Gastrocnemius medialis (tissue), 4 donors: ENCODE measurements around the gene GSTM4. TPM values are rescaled to one million over a fixed set of nuclear protein-coding genes. Genes with fewer than 3 reads are reported as not detected.
A peak's percentile ranks its signal among the peaks of the same experiment; 100 is the strongest.

Experiments used
- ATAC-seq, 2 donors: fragments of 150-250 bp; one replicate each; pipeline ENCODE4 v1.9.1; 2016
- DNase-seq, 2 donors: peaks; one replicate each; pipeline ENCODE4 v3.0.0-alpha.2; 2019
- H3K27ac ChIP-seq, 4 donors: fragments of 200-600 bp; sonication (generic); 1 replicate in 1 of 4; 2 replicates in 3 of 4; pipeline ENCODE4 v1.5.1; 2016 to 2018; ENCODE audit warnings: mild to moderate bottlenecking in 2 of 4, moderate library complexity in 1 of 4
- H3K27me3 ChIP-seq, 3 donors: fragments of 200-600 bp; sonication (generic) in 2 of 3; 1 replicate in 1 of 3; 2 replicates in 2 of 3; pipeline versions ENCODE4 v1.5.1 to v1.6.0; 2016 to 2019; ENCODE audit warnings: mild to moderate bottlenecking in 1 of 3, moderate library complexity in 1 of 3
- H3K36me3 ChIP-seq, 2 donors: fragments of 200-600 bp; sonication (generic) in 1 of 2; one replicate each; pipeline ENCODE4 v1.5.1; 2017 to 2018
- H3K4me1 ChIP-seq, 2 donors: fragments of 200-600 bp; sonication (generic) in 1 of 2; one replicate each; pipeline ENCODE4 v1.5.1; 2016 to 2017; ENCODE audit warnings: mild to moderate bottlenecking in 2 of 2
- H3K4me3 ChIP-seq, 4 donors: fragments of 200-600 bp; sonication (generic) in 3 of 4; 1 replicate in 1 of 4; 2 replicates in 3 of 4; pipeline ENCODE4 v1.5.1; 2016 to 2019; ENCODE audit warnings: mild to moderate bottlenecking in 2 of 4
- H3K9me3 ChIP-seq, 3 donors: fragments of 200-600 bp; sonication (generic) in 2 of 3; 1 replicate in 1 of 3; 2 replicates in 2 of 3; pipeline ENCODE4 v1.5.1; 2016 to 2019
- POLR2A ChIP-seq, 2 donors: fragments of 450-650 bp; IDR thresholded peaks; one replicate each; pipeline ENCODE4 v1.6.1; 2017; ENCODE audit warnings: antibody characterized with exemption in 2 of 2, mild to moderate bottlenecking in 2 of 2, moderate library complexity in 2 of 2
- in situ Hi-C, 4 donors: fragments of 200-750 bp; cut with MboI; loops; one replicate each; pipeline versions ENCODE4 v1.15.0 to v1.8.0; 2017; ENCODE audit warnings: low sequenced_read_pairs in 4 of 4
- intact Hi-C: fragments of 100-400 bp; cut with DNase I; formaldehyde crosslinking; loops from one replicate; pipeline ENCODE4 v1.15.1; 2023; ENCODE audit warnings: low total_unique reads
- total RNA-seq, 4 donors: library from RNA; depleted of rRNA; stranded (reverse); fragments of >200 nt; gene quantifications; one replicate each; pipeline versions ENCODE4 v1.1.0 to v1.2.3, GENCODE V29; 2016
- TF ChIP-seq, protein P1 (sequence below), 5 experiments: fragments of 450-650 bp in 3 of 5; fragments of 200-600 bp in 2 of 5; sonication (generic) in 2 of 5; IDR thresholded peaks in 4 of 5; conservative IDR thresholded peaks in 1 of 5; 1 replicate in 4 of 5; 2 replicates in 1 of 5; pipeline ENCODE4 v1.5.1; 2016 to 2019; ENCODE audit warnings: antibody characterized with exemption in 5 of 5, mild to moderate bottlenecking in 3 of 5, moderate library complexity in 3 of 5

GSTM4 gene
- total RNA-seq, 4 donors from 2014 or later = 18.1 to 28.9 (median 25.0) TPM

DNA sequence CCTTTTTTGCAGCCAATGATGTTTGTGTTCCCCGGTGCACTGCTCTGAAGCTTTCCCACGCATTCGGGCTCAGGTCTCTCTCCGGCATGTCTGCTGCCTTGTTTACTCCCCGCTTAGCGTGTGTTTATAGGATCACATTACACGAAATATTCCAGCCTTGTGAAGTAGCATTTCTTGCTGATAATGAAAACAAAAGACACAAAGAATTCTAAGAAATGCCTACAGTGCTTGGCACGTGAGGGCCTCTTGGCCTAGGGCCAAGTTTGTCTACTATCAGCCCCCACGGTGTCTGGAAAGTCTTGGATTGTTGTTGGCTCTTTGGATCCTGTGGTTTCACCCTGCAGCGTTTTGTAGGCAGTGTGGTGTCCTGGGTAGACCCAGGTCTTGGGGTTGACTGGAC is 11.2 kb upstream of the GSTM4 start:
- no peak overlapping the region for H3K4me3 ChIP-seq
- in situ Hi-C loops = loop anchor here (5.0 to 10.0 kb wide), 3 partner anchors 128 to 343 kb away; partner anchors contain the start of gene AHCYL1 (in 1 of the 4)
- no peaks in the 10 kb centered on the region for H3K9me3 ChIP-seq
- DNase-seq (no peak), ATAC-seq (no peak)
- no peak overlapping the region for H3K27ac ChIP-seq
- H3K36me3 ChIP-seq = no peaks in the 10 kb centered on the region
- no peaks in the 10 kb centered on the region for H3K27me3 ChIP-seq
- intact Hi-C loops = loop anchor here (5.0 kb wide), 2 partner anchors 58 to 97 kb away; partner anchors contain the start of gene GNAI3
- peaks cover 0 to 6% of the 10 kb centered on the region in 2 donors for H3K4me1 ChIP-seq
- TF ChIP-seq, protein P1, sequence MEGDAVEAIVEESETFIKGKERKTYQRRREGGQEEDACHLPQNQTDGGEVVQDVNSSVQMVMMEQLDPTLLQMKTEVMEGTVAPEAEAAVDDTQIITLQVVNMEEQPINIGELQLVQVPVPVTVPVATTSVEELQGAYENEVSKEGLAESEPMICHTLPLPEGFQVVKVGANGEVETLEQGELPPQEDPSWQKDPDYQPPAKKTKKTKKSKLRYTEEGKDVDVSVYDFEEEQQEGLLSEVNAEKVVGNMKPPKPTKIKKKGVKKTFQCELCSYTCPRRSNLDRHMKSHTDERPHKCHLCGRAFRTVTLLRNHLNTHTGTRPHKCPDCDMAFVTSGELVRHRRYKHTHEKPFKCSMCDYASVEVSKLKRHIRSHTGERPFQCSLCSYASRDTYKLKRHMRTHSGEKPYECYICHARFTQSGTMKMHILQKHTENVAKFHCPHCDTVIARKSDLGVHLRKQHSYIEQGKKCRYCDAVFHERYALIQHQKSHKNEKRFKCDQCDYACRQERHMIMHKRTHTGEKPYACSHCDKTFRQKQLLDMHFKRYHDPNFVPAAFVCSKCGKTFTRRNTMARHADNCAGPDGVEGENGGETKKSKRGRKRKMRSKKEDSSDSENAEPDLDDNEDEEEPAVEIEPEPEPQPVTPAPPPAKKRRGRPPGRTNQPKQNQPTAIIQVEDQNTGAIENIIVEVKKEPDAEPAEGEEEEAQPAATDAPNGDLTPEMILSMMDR (IDR thresholded peaks at IDR 0.05 in 4 of 5, conservative IDR thresholded peaks at IDR 0.05 in 1 of 5) = no peak
- TF ChIP-seq POLR2A (IDR thresholded peaks at IDR 0.05) = no peak

DNA sequence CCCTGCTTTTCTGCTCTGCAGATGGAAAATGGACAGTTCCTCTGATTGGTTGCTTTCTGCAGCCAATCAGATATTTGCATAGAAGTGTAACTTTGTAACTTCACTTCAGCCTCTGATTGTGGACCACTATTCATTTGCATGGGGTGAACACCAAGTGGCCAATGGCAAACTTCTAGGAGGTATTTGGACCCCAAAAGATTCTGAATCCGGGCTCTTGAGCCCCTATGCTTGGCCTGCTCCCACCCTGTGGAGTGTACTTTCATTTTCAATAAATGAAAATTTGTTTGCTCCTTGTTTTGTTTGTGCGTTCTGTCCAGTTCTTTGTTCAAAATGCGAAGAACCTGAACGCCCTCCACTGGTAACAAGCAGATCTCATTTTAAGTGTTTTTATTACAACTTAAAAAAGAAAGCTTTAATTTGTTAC is 6.4 kb upstream of the GSTM4 start:
- DNase-seq (no peak), ATAC-seq (no peak)
- Histone ChIP-seq H3K36me3 (no peaks in the 10 kb centered on the region), H3K27me3 (no peaks in the 10 kb centered on the region), H3K27ac (no peak overlapping the region), H3K9me3 (no peaks in the 10 kb centered on the region), H3K4me1 (peaks cover 0 to under 1% of the 10 kb centered on the region in 2 donors), H3K4me3 (peak overlapping the region in 2 of 4 donors; percentile 26 to 28)
- in situ Hi-C loops = loop anchor here in 1 of 4 donors (10.0 kb wide), 1 partner anchor 335 kb away; the partner anchor contains the start of gene AHCYL1
- TF ChIP-seq, protein P1 (IDR thresholded peaks at IDR 0.05 in 4 of 5, conservative IDR thresholded peaks at IDR 0.05 in 1 of 5) = peak in 1 of 5 experiments; percentile 12
- no peak for TF ChIP-seq POLR2A (IDR thresholded peaks at IDR 0.05)
- intact Hi-C loops = no loop called here

DNA sequence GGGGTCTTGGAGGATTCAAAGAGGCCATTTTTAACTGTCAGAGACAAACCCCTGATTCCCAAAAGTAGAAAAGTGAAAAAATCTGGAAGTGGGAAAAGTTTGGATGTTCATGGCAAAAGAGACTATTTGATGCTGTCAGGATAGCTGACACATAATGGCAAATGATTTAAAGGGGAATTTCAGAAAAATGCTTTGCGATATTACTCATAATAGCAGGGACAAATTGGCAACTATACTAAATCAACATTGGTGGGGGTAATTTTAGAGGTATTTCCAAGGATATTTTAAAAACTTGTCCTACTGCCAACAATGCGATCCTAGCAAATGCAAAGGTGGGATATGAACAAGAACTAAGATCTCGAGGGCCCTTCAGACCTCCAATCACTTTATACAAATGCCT is 5.3 kb upstream of the GSTM4 start:
- in situ Hi-C loops = loop anchor here in 3 of 4 donors (10.0 kb wide), 1 partner anchor 106 kb away; the partner anchor contains the start of gene GNAI3 (in 3 of the 3)

DNA sequence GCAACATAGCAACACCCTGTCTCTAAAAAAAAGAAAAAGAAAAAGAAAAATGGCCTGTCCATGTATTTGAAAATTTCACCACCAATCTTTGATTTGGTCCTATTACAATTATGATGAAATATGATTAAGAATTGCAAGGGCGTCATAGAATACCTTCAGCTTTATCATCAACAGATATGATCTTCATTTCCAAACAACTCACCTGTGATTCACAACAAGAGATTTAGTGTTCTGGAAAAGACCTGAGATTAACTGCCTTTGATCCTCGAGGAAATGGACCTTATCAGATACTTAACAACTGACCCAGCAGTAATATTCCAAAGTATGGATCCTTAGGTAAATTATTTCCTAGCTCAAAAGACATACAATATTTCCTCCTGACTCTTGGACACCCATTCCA is 3.5 kb upstream of the GSTM4 start:
- ATAC-seq (no peak), DNase-seq (no peak)
- in situ Hi-C loops (loop anchor here in 3 of 4 donors (10.0 kb wide), 1 partner anchor 108 kb away; the partner anchor contains the start of gene GNAI3 (in 3 of the 3)), intact Hi-C loops (no loop called here)
- H3K36me3 ChIP-seq = no peaks in the 10 kb centered on the region
- no peak overlapping the region for H3K4me3 ChIP-seq
- H3K4me1 ChIP-seq = peaks cover 14% of the 10 kb centered on the region in 2 donors
- no peak overlapping the region for H3K27ac ChIP-seq
- no peak for TF ChIP-seq POLR2A (IDR thresholded peaks at IDR 0.05)
- TF ChIP-seq, protein P1 (IDR thresholded peaks at IDR 0.05 in 4 of 5, conservative IDR thresholded peaks at IDR 0.05 in 1 of 5) = no peak
- H3K27me3 ChIP-seq = no peaks in the 10 kb centered on the region
- no peaks in the 10 kb centered on the region for H3K9me3 ChIP-seq

More for the DNA sequence above, 5.3 kb upstream of the GSTM4 start:
- H3K4me1 ChIP-seq = peaks cover 8 to 10% of the 10 kb centered on the region in 2 donors
- no peaks in the 10 kb centered on the region for H3K9me3 ChIP-seq
- DNase-seq = no peak
- H3K4me3 ChIP-seq = no peak overlapping the region
- intact Hi-C loops = no loop called here
- no peak overlapping the region for H3K27ac ChIP-seq
- TF ChIP-seq POLR2A (IDR thresholded peaks at IDR 0.05) = no peak
- no peaks in the 10 kb centered on the region for H3K27me3 ChIP-seq
- ATAC-seq = no peak
- no peaks in the 10 kb centered on the region for H3K36me3 ChIP-seq

DNA sequence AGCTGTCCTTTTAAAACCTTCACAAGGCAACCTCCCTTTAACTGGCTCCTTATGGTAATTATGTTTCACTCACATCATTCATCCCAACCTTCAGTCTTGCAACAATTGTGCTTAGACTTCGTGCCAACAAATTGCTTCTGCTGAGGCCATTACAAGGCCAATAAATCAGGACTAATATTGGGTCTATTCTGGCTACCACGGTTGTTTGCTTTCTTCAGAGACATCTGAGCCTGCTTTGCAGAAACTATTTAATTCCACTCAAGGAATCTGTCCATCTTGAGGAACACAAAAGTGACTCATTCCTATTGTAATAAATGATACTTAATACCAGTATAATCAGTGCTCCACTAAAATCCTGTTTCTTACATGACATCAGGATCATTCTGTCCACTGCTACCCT is 2.6 kb upstream of the GSTM4 start:
- in situ Hi-C loops = loop anchor here in 3 of 4 donors (10.0 kb wide), 1 partner anchor 109 kb away; the partner anchor contains the start of gene GNAI3 (in 3 of the 3)
- no peaks in the 10 kb centered on the region for H3K9me3 ChIP-seq
- no peak overlapping the region for H3K27ac ChIP-seq
- H3K4me3 ChIP-seq = no peak overlapping the region
- ATAC-seq (no peak), DNase-seq (no peak)
- H3K36me3 ChIP-seq = no peaks in the 10 kb centered on the region
- TF ChIP-seq, protein P1 (IDR thresholded peaks at IDR 0.05 in 4 of 5, conservative IDR thresholded peaks at IDR 0.05 in 1 of 5) = no peak
- no peak for TF ChIP-seq POLR2A (IDR thresholded peaks at IDR 0.05)
- H3K27me3 ChIP-seq = no peaks in the 10 kb centered on the region
- peaks cover 14% of the 10 kb centered on the region in 2 donors for H3K4me1 ChIP-seq
- intact Hi-C loops = no loop called here
